K562 (cell line): Measurements from ENCODE around the gene WLS. TPM values are rescaled to one million over a fixed set of nuclear protein-coding genes. Genes with fewer than 3 reads are reported as not detected.

Experiments used
- ATAC-seq: fragments of 200-7000 bp; cut with Tn5 transposase; 3 replicates; pipeline ENCODE4 v1.9.1; 2020; ENCODE audit warnings: moderate library complexity
- BruUV-seq: library from RNA; stranded (reverse); fragments of 400-500 nt; replicated peaks from 2 replicates; lab custom pipeline; 2021; lab: Mats Ljungman, UMichigan
- CTCF ChIA-PET: fragments of 300-600 bp; formaldehyde crosslinking; extraction: SDS; loops from one replicate; lab custom pipeline; 2021; ENCODE audit warnings: low intra/inter-chr PET ratio; lab: Yijun Ruan, JAX
- POLR2A ChIA-PET: fragments of 300-600, 350-650 bp; sonication (Branson Sonifier 250); formaldehyde crosslinking; extraction: SDS; loops from one replicate; lab custom pipeline; 2021; ENCODE audit warnings: antibody characterized with exemption, inconsistent platforms; lab: Yijun Ruan, JAX
- DNase-seq, 4 experiments: peaks; one replicate each; pipeline versions ENCODE4 v3.0.0 to v3.0.0-alpha.2; 2011 to 2018; ENCODE audit warnings: low spot score in 3 of 4, mixed read lengths in 3 of 4; ENCODE audit errors: extremely low read depth in 1 of 4
- FAIRE-seq: peaks from 2 replicates; lab custom pipeline; 2011; peaks lifted over from hg19 to GRCh38; lab: Jason Lieb, UNC
- H2AFZ ChIP-seq: 2 replicates; pipeline ENCODE4 v1.6.0; 2011; ENCODE audit warnings: low read depth, low read length, control low read depth, inconsistent platforms
- H3K27ac ChIP-seq: fragments of 200-600 bp; 3 replicates; pipeline ENCODE4 v1.8.0; 2011; ENCODE audit warnings: low read depth, mild to moderate bottlenecking, control low read depth, inconsistent platforms, low read length, moderate library complexity, mixed read lengths; ENCODE audit errors: extremely low read depth
- H3K27me3 ChIP-seq, 2 experiments: fragments of 300-600 bp in 1 of 2; 2 replicates in 1 of 2; 3 replicates in 1 of 2; pipeline versions ENCODE4 v1.6.0 to v1.8.0; 2011; ENCODE audit warnings: inconsistent platforms in 2 of 2, low read length in 2 of 2, mild to moderate bottlenecking in 1 of 2, mixed read lengths in 1 of 2, moderate library complexity in 1 of 2; ENCODE audit not compliant: control insufficient read depth in 2 of 2, insufficient read depth in 2 of 2
- H3K36me3 ChIP-seq: fragments of 300-600 bp; 3 replicates; pipeline ENCODE4 v1.8.0; 2011; ENCODE audit warnings: mild to moderate bottlenecking, low read length, inconsistent platforms; ENCODE audit not compliant: control insufficient read depth, insufficient read depth
- H3K4me1 ChIP-seq, 2 experiments: fragments of 200-600 bp in 1 of 2; replicated peaks in 1 of 2; 2 replicates in 1 of 2; 3 replicates in 1 of 2; pipeline versions ENCODE4 v1.5.1 to v1.8.0; 2011; ENCODE audit warnings: inconsistent platforms in 2 of 2, low read length in 2 of 2, mild to moderate bottlenecking in 1 of 2, mixed read lengths in 1 of 2, moderate library complexity in 1 of 2; ENCODE audit not compliant: control insufficient read depth in 2 of 2, insufficient read depth in 2 of 2
- H3K4me2 ChIP-seq: 2 replicates; pipeline ENCODE4 v1.6.1; 2011; ENCODE audit warnings: low read length, control low read depth, inconsistent platforms, mixed read lengths; ENCODE audit not compliant: insufficient read depth
- H3K4me3 ChIP-seq: fragments of 200-600 bp; sonication (generic), shearing (Covaris generic); 2 replicates; pipeline ENCODE4 v1.5.1; 2016; ENCODE audit warnings: control low read depth, inconsistent platforms
- H3K79me2 ChIP-seq: fragments of 200-600 bp; 3 replicates; pipeline ENCODE4 v1.8.0; 2011; ENCODE audit warnings: low read length, inconsistent platforms; ENCODE audit not compliant: control insufficient read depth, insufficient read depth
- H3K9ac ChIP-seq, 2 experiments: 2 replicates each; pipeline versions ENCODE4 v1.6.0 to v1.6.1; 2011; ENCODE audit warnings: low read depth in 2 of 2, low read length in 2 of 2, control low read depth in 1 of 2, inconsistent platforms in 1 of 2, mild to moderate bottlenecking in 1 of 2, mixed read lengths in 1 of 2; ENCODE audit not compliant: insufficient read depth in 1 of 2
- H3K9me1 ChIP-seq: one replicate; pipeline ENCODE4 v1.6.0; 2011; ENCODE audit warnings: inconsistent platforms, mild to moderate bottlenecking, low read length, moderate library complexity; ENCODE audit not compliant: control insufficient read depth, insufficient read depth
- H3K9me3 ChIP-seq: replicated peaks from 2 replicates; pipeline ENCODE4 v1.5.1; 2011; ENCODE audit warnings: low read depth, low read length, inconsistent platforms; ENCODE audit not compliant: control insufficient read depth, insufficient read depth
- H4K20me1 ChIP-seq: replicated peaks from 2 replicates; pipeline ENCODE4 v1.6.1; 2011; ENCODE audit warnings: low read length, inconsistent platforms, mixed read lengths; ENCODE audit not compliant: control insufficient read depth, insufficient read depth
- CTCF ChIP-seq, 3 experiments: IDR thresholded peaks in 2 of 3; conservative IDR thresholded peaks in 1 of 3; 2 replicates each; pipeline ENCODE4 v1.5.1; 2011 to 2012; ENCODE audit warnings: low read length in 3 of 3, mild to moderate bottlenecking in 3 of 3, control low read depth in 2 of 3, improper control_type of control experiment in 1 of 3, inconsistent platforms in 1 of 3, low read depth in 1 of 3, mixed read lengths in 1 of 3, moderate library complexity in 1 of 3; ENCODE audit not compliant: insufficient read depth in 2 of 3
- HOXB6 ChIP-seq: fragments of 250-450 bp; sonication (Bioruptor Pico); IDR thresholded peaks from 2 replicates; pipeline ENCODE4 v1.5.1; 2022; ENCODE audit warnings: mild to moderate bottlenecking, borderline replicate concordance
- NR2C2 ChIP-seq, 2 experiments: fragments of 200-800 bp in 1 of 2; sonication (Bioruptor generic) in 1 of 2; sonication (generic) in 1 of 2; formaldehyde crosslinking in 1 of 2; IDR thresholded peaks; 2 replicates each; pipeline versions ENCODE4 v1.6.1 to v1.8.0; 2016 to 2022; ENCODE audit warnings: mild to moderate bottlenecking in 1 of 2, missing compliant biosample characterization in 1 of 2, missing genetic modification characterization in 1 of 2, missing genetic modification reagents in 1 of 2
- POLR2AphosphoS5 ChIP-seq: IDR thresholded peaks from 2 replicates; pipeline ENCODE4 v1.6.1; 2011; ENCODE audit warnings: mild to moderate bottlenecking, low read depth, low read length, moderate library complexity; ENCODE audit not compliant: control insufficient read depth, insufficient read depth
- POLR2H ChIP-seq: IDR thresholded peaks from 2 replicates; pipeline ENCODE4 v1.6.1; 2016; ENCODE audit warnings: missing genetic modification characterization, low read depth, mild to moderate bottlenecking, control low read depth, missing compliant biosample characterization, moderate library complexity
- RBBP5 ChIP-seq: fragments of 200-600 bp; sonication (generic); IDR thresholded peaks from 2 replicates; pipeline ENCODE4 v1.6.1; 2012; ENCODE audit warnings: borderline replicate concordance, mild to moderate bottlenecking, low read length, control low read depth, inconsistent platforms; ENCODE audit not compliant: insufficient read depth, poor library complexity, severe bottlenecking
- ZNF134 ChIP-seq: fragments of 250-450 bp; sonication (Bioruptor Pico); conservative IDR thresholded peaks from 2 replicates; pipeline ENCODE4 v1.4.0; 2020
- WGBS: fragments of 100-300 bp; shearing (Covaris generic); methylation state at CpG from one replicate; pipeline ENCODE4 v1.1.6; 2016; ENCODE audit warnings: low coverage, mixed read lengths; ENCODE audit not compliant: insufficient coverage; ENCODE audit errors: missing lambda C conversion rate; 5-methylcytosine and 5-hydroxymethylcytosine counted together
- in situ Hi-C: fragments of 300-500 bp; cut with MboI; formaldehyde crosslinking; loops from 4 replicates; pipeline ENCODE4 v1.15.0; 2018; ENCODE audit warnings: inconsistent platforms, mixed read lengths
- intact Hi-C: fragments of 100-400 bp; cut with micrococcal nuclease; formaldehyde crosslinking; loops from 2 replicates; pipeline ENCODE4 v1.14.2; 2022
- polyA plus RNA-seq, 8 experiments: library from polyadenylated mRNA; depleted of rRNA in 4 of 8; stranded (reverse) in 5 of 8; unstranded in 3 of 8; fragments of >200 nt; fragmentation: Nextera tagmentation in 2 of 8; fragmentation: Illumina TruSeq in 1 of 8; extraction: Ambion mirVana in 2 of 8; extraction: Trizol in 1 of 8; gene quantifications; 2 replicates each; pipeline versions ENCODE4 v1.2.1 to v1.2.3, GENCODE V29; 2011 to 2014; ENCODE audit warnings: inconsistent platforms in 1 of 8, missing spikeins in 1 of 8
- total RNA-seq, 7 experiments: library from RNA; depleted of rRNA in 6 of 7; stranded (reverse); fragments of >200 nt in 6 of 7; fragmentation: Illumina TruSeq in 2 of 7; extraction: Trizol in 2 of 7; gene quantifications; 2 replicates each; pipeline versions ENCODE4 v1.2.1 to v1.2.3, GENCODE V29; 2011 to 2021; ENCODE audit warnings: low replicate concordance in 1 of 7

Gene WLS
- total and polyA plus RNA-seq, 9 of the 15 experiments (the other 6 are each of a cell fraction or from before 2014, with no cell fraction given) = 0.47 TPM; not detected in 8

GRCh38 chr1:68173936-68174737 lies 58.2 kb downstream of the WLS start:
- no TSS peak for BruUV-seq
- no peaks in the 10 kb centered on the region for H3K4me1 ChIP-seq
- H2AFZ ChIP-seq = no peak overlapping the region
- H3K9me1 ChIP-seq = no peaks in the 10 kb centered on the region
- no peak overlapping the region for H3K4me2 ChIP-seq
- H3K79me2 ChIP-seq = no peaks in the 10 kb centered on the region
- no peaks in the 10 kb centered on the region for H3K27me3 ChIP-seq
- H4K20me1 ChIP-seq = no peaks in the 10 kb centered on the region
- no peak overlapping the region for H3K9ac ChIP-seq
- TF ChIP-seq ZNF134 (CRISPR knock-in tag) = no peak
- TF ChIP-seq, all 486 proteins: peak for 0
- ATAC-seq (no peak), DNase-seq (no peak), FAIRE-seq (no peak)
- WGBS = 1% methylated on average over 14 of the region's 14 CpGs
- POLR2A ChIA-PET = interaction anchor here (0.8 to 1.4 kb wide), 4 partner anchors 12 to 150 kb away, joined by 3 to 4 read pairs (median 4); no protein-coding TSS in a partner anchor
- no peak overlapping the region for H3K4me3 ChIP-seq
- CTCF ChIA-PET = no interaction called here
- in situ Hi-C loops (no loop called here), intact Hi-C loops (no loop called here)
- no peaks in the 10 kb centered on the region for H3K9me3 ChIP-seq
- no peak overlapping the region for H3K27ac ChIP-seq
- H3K36me3 ChIP-seq = no peaks in the 10 kb centered on the region

- Histone ChIP-seq H4K20me1 (no peaks in the 10 kb centered on the region), H3K9me3 (no peaks in the 10 kb centered on the region), H3K9ac (no peak overlapping the region), H3K4me1 (no peaks in the 10 kb centered on the region), H3K9me1 (no peaks in the 10 kb centered on the region), H3K36me3 (no peaks in the 10 kb centered on the region), H3K4me3 (no peak overlapping the region), H2AFZ (no peak overlapping the region), H3K27me3 (no peaks in the 10 kb centered on the region), H3K4me2 (no peak overlapping the region), H3K79me2 (no peaks in the 10 kb centered on the region), H3K27ac (no peak overlapping the region)
- ATAC-seq = no peak
- ChIA-PET CTCF (no interaction called here), POLR2A (interaction anchor here (0.8 to 1.4 kb wide), 4 partner anchors 11 to 151 kb away, joined by 3 to 4 read pairs (median 4); no protein-coding TSS in a partner anchor)
- no TSS peak for BruUV-seq
- intact Hi-C loops = no loop called here
- 0% methylated on average over 6 of the region's 6 CpGs for WGBS
- in situ Hi-C loops = no loop called here
- FAIRE-seq = no peak
- no peak for DNase-seq
- TF ChIP-seq CTCF (IDR thresholded peaks at IDR 0.05 in 2 of 3, conservative IDR thresholded peaks at IDR 0.05 in 1 of 3; ENCODE audit: insufficient read depth in 2 of 3, low read depth in 1 of 3, low read length in 3 of 3) = no peak
- TF ChIP-seq POLR2AphosphoS5 = no peak
- TF ChIP-seq RBBP5 = no peak
- TF ChIP-seq HOXB6 (CRISPR knock-in tag) = no peak
- TF ChIP-seq POLR2H (tag) = no peak
- no peak for TF ChIP-seq NR2C2 (CRISPR knock-in tag; IDR thresholded peaks at IDR 0.05)
- TF ChIP-seq NR2C2 (tag; IDR thresholded peaks at IDR 0.05) = no peak
Measured at GRCh38 chr1:68173283-68173935, 58.9 kb downstream of the WLS start.
